ENCODE data around the gene ZNF282.

Gene ZNF282

DNA sequence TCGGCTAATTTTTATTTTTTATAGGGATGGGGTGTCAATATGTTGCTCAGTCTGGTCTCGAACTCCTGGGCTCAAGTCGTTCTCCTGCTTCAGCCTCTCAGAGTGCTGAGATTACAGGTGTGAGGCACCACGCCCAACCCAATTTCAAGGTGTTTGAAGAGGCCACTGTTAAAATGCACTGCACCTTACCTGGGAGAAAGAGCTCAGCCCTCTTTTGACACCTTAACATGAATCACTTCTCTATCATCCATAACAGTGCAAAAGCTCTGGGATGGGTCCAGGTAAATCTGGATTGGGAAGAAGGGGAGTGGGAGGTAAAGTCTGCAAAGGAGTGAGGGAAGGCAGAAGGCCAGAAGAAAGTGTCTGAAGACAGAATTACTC lies 557 bp upstream of the ZNF282 start:
- no peak for DNase-seq

DNA sequence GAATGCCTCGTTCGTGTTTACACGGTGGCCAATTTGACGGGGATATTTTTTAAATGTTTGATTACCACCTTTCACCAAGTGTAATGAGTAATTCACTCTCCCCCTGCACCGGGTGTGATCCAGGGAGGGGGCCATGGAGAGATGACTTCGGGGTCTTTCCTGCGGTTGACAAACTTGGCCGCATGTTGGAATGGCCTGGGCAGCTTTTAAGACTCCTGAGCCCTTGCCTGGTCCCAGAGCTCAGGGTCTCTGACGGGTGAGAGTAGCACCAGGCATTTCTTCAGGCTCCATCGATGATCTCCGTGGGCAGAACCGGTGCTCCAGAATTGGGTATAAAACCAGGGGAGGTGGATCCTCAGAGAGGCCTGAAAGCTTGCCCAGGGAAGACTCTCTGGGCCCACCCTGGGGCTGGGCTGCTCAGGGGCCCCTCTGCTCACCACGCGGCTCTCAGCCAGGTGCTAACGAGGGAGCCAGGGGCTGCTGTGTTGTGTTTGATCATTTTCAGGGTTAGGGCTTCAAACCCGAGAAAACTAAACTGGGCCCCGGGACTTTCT lies 882 bp downstream of the ZNF282 start:
- no peak for DNase-seq

DNA sequence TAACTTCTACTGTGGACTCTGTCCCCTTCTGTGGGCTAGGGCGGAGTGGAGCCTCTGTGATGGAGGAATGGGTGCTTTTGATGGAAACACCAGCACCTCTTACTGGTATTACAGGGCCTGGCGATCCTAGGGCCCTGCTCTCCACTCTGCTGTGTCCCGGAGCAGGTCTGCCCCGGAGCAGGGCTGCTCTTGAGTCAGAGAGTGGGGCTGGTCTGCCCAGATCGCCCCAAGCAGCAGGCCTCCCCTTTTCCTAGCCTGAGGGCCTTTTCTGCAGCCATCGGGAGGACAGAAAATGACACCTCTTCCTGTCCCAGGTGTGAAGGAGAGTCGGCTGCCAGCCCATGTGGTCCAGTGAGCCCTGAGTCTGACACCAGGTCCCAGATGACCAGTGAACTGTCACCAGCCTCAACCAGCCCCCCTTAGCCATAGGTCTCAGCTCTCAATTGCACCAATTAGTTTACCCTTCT lies 1.4 kb downstream of the ZNF282 start:
- DNase-seq = no peak

- DNase-seq = no peak
Measured at GRCh38 chr7:149197675-149198074, 2.3 kb downstream of the ZNF282 start.

DNA sequence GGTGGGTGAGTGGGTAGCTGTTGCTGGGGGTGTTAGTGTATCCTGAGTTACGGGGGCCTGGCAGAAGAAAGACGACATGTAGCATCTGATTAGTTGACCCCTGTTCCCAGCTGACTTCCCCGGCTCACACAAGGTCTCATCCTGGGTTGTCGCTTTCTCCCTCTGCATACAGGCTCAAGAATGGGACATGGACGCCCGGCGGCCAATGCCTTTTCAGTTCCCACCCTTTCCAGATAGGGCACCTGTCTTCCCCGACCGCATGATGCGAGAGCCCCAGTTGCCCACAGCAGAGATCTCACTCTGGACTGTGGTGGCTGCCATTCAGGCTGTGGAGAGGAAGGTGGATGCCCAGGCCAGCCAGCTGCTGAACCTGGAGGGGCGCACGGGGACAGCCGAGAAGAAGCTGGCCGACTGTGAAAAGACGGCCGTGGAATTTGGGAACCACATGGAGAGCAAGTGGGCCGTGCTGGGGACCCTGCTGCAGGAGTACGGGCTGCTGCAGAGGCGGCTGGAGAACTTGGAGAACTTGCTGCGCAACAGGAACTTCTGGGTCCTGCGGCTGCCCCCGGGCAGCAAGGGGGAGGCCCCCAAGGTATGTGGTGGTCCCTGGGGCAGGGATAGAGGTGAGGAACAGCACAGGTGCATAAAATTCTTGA lies 2.9 kb downstream of the ZNF282 start:
- no peak for DNase-seq

DNA sequence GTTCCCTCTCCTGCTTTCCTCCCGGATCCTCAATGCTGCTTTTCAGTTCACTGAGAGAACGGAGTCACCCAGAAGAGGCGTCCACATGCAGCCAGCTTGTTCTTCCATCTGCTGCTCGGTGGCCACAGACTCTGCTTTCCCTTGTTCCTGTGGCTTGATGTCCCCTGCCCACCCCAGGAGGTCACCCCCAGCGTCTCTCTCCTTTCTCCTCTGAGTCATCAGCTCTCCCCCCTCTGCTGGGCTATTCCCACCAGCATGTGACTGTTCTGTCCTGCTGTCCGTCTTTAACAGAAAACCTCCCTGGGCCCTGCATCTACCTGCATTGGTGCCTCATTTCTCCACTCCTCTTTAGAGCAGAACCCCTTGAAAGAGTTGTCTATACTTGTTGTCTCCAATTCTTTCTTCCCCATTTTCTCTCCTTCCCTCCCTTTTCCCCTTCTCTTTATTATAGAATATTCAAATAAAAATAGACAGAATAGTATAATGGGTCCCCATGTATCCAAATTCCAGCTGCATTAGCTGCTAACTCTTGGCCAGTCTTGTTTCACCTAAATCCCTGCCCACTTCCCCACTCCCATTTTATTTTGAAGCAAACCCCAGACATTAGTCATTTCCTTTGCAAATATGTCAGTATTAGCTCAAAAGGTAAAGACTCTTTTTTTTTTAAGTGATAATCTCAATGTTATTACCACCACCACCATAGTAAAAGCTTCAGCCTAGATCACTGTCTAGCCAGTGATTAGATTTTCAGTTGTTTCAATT lies 4.1 kb downstream of the ZNF282 start:
- no peak for DNase-seq

GRCh38 chr7:149202831-149203231 lies 7.5 kb downstream of the ZNF282 start:
- DNase-seq = no peak

GRCh38 chr7:149205690-149206381 lies 10.5 kb downstream of the ZNF282 start:
- DNase-seq = no peak

GRCh38 chr7:149207324-149208035 lies 12.1 kb downstream of the ZNF282 start:
- no peak for DNase-seq

- DNase-seq = no peak
Measured at GRCh38 chr7:149209518-149210269, 14.3 kb downstream of the ZNF282 start.

DNA sequence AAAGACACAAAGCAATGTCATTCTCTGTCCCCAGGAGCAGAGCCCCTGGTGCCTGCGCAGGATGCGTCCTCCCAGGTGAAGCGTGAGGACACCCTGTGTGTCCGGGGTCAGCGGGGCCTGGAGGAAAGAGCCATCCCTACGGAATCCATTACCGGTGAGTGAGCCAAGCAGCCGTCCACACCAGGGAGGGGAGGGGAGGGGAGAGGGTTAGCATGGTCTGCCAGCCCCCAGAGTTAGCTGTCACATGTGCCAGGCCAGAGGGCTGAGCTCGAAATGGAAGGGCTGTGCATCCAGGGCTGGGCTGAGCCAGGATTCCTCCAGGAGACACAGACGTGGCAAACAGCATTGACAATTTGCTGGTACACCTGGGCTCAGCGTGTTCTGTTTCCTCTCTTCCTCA lies 15.2 kb downstream of the ZNF282 start:
- no peak for DNase-seq

DNA sequence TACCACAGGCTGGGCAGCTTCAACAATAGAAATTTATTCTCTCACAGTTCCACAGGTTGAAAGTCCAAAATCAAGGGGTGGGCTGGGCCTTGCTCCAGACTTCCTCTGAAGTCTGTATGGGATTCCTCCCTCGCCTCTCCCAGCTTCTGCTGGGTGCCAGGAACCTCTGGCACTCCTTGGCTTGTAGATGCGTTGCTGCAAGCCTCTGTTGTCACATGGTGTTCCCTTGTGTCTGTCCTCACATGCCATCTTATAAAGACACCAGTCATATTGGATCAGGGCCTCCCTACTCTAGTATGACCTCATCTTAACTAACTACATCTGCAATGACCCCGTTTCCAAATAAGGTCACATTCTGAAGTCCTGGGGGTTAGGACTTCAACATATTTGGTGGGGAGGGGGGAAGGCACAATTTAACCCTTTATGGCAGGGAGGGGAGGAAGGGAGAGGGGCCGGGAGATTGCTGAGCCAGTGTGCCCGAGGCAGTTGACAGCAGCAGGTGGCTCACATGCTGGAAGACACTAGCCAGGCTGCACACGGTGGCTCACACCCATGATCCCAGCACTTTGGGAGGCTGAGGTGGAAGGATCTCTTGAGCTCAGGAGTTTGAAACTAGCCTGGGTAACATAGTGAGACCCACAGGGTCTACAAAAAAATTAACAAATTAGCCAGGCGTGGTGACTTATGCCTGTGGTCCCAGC lies 18.8 kb downstream of the ZNF282 start:
- DNase-seq = no peak

- DNase-seq = no peak
Measured at GRCh38 chr7:149216402-149216801, 21.1 kb downstream of the ZNF282 start.

DNA sequence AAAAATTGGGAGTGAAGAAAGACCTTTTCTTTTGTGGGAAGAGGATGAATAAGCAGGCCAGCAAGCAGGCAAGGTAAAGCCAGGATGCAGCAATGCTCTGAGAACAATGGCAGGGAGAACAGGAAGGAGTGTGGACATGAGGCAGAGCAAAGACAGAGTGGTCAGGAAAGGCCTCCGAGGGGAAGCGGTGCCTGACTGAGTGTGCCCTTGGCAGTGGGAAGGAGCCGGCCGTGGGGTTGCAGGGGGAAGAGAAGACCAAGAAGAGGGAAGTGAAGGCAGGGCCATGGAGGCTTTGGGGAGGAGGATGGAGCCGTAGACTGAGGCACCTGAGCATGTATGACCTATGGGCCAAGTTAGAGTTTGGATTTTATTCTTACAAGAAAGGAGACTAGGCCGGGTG lies 22.2 kb downstream of the ZNF282 start:
- no peak for DNase-seq

- no peak for DNase-seq
Measured at GRCh38 chr7:149218469-149219420, 23.4 kb downstream of the ZNF282 start.

GRCh38 chr7:149220534-149220933 lies 25.2 kb downstream of the ZNF282 start:
- no peak for DNase-seq

GRCh38 chr7:149223176-149223575 lies 27.8 kb downstream of the ZNF282 start:
- DNase-seq = no peak

GRCh38 chr7:149223761-149224160 lies 28.4 kb downstream of the ZNF282 start:
- DNase-seq = no peak

- no peak for DNase-seq
Measured at GRCh38 chr7:149224352-149224751, 29.0 kb downstream of the ZNF282 start.

- no peak for DNase-seq
Measured at GRCh38 chr7:149225106-149225505, 29.8 kb downstream of the ZNF282 start.
